Choroid plexus epithelial cell (primary cell): ENCODE data around the gene EEA1.

Source experiments
- DNase-seq: peaks from one replicate; pipeline ENCODE4 v3.0.0-alpha.2; 2010; ENCODE audit warnings: low read depth
- H3K4me3 ChIP-seq: 2 replicates; pipeline ENCODE4 v1.5.1; 2011; ENCODE audit warnings: low read depth, mild to moderate bottlenecking, control low read depth, low read length, moderate library complexity
- TF ChIP-seq, protein P1 (sequence below): conservative IDR thresholded peaks from 2 replicates; pipeline ENCODE4 v1.5.1; 2011; ENCODE audit warnings: low read depth, mild to moderate bottlenecking, control low read depth, inconsistent platforms, low read length, moderate library complexity

EEA1 gene

DNA sequence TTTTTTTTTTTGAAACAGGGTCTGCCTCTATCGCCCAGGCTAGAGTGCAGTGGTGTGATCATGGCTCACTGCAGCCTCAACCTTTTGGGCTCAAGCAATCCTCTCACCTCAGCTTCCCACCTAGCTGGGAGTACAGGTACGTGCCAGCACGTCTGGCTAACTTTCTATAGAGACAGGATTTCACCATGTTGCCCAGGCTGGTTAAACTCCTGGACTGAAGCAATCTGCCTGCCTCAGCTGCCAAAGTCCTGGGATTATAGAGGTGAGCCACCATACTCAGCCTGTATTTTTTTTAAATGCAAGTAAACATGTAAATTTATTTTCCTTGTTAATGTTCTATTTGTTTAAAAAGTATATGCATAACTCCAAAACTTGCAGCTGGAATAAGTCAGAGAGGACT lies 80.4 kb downstream of the EEA1 start:
- DNase-seq: no peak
- H3K4me3 ChIP-seq: no peak overlapping the region
- TF ChIP-seq, protein P1, sequence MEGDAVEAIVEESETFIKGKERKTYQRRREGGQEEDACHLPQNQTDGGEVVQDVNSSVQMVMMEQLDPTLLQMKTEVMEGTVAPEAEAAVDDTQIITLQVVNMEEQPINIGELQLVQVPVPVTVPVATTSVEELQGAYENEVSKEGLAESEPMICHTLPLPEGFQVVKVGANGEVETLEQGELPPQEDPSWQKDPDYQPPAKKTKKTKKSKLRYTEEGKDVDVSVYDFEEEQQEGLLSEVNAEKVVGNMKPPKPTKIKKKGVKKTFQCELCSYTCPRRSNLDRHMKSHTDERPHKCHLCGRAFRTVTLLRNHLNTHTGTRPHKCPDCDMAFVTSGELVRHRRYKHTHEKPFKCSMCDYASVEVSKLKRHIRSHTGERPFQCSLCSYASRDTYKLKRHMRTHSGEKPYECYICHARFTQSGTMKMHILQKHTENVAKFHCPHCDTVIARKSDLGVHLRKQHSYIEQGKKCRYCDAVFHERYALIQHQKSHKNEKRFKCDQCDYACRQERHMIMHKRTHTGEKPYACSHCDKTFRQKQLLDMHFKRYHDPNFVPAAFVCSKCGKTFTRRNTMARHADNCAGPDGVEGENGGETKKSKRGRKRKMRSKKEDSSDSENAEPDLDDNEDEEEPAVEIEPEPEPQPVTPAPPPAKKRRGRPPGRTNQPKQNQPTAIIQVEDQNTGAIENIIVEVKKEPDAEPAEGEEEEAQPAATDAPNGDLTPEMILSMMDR: no peak

DNA sequence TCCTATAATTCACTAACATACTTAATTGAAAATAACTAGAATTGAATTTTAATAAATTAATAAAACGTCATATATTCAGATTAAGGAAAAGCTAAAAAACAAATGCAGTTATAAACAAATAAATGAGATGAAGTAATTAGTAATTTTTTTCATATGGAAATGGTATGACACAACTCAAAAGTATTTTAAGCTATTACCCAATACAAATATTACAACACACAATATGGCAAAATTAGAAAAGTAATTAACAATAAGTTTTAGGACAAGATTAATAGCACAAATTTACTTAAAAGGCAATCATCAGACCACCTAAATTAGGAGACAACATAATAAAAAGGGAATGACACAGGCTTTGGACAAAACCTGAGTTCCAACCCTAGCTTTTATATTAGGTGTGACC lies 81.7 kb downstream of the EEA1 start:
- no peak overlapping the region for H3K4me3 ChIP-seq
- TF ChIP-seq, protein P1: no peak
- DNase-seq: no peak

DNA sequence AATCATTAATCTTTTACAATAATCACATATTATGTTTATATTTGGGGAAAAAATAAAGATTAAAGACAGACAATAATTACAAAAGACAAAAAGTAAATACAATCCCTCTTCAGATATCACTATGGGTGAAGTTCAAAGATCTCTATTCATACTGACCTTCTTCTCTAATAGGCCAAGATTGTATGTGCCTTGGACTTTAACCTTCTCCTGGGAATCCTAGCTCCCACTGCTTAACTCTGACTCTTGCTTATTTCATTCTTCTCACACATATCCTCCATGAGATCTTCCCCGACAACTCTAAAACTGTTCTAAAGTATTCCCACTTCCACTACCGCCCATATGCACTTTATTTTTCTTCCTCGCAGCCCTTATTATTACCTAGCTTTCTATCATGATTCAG lies 83.8 kb downstream of the EEA1 start:
- TF ChIP-seq, protein P1: no peak
- DNase-seq: no peak
- H3K4me3 ChIP-seq: no peak overlapping the region

DNA sequence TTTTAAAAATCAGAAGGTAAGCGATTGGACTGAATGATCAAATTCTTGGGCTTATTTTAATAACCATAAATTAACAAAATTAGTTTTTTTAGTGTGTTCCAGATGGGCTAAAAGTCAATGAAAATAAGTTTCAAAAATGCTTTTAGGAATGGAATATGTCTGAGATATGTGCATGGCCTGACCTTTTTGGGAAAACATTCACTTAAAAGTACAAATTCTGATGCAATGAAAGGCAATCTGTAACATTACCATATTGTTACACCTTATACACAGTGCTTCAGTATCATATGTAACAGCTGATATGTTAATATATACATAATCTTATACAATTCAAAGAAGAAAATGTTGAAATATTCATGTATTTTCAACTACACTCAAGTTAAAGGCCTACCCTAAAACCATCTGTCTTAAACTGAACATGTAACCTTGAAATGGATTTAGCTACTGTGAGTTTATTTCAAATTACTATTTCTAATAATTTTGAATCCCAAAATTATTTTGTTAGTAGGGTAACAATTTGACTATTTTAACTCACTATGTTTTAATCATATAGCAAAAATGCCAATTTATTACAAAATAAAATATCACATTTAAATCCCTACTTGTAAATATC lies 84.8 kb downstream of the EEA1 start:
- no peak overlapping the region for H3K4me3 ChIP-seq
- DNase-seq: peak; percentile 73
- TF ChIP-seq, protein P1: no peak

DNA sequence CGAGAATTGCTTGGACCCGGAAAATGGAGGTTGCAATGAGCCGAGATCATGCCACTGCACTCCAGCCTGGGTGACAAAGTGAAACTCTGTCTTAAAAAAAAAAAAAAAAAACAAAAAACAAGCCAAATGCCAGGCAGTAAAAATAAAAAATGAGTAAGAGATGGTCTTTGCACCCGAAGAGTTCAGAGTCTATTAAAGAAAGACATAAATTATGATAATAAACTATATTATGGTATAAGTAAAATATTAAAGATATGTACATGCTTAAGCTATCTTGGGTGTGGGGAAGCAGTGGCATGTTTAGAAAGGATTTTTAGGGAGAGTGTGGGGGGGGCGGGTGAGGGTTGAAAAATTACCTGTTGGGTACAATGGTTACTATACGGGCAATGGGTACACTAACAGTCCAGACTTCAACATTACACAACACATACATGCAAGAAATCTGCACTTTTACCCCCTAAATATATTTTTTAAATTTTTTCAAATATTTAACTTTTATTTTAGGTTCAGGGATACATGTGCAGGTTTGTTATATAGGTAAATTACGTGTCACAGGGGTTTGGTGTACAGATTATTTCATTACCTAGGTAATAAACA lies 99.3 kb downstream of the EEA1 start:
- TF ChIP-seq, protein P1: no peak
- DNase-seq: no peak
- no peak overlapping the region for H3K4me3 ChIP-seq

DNA sequence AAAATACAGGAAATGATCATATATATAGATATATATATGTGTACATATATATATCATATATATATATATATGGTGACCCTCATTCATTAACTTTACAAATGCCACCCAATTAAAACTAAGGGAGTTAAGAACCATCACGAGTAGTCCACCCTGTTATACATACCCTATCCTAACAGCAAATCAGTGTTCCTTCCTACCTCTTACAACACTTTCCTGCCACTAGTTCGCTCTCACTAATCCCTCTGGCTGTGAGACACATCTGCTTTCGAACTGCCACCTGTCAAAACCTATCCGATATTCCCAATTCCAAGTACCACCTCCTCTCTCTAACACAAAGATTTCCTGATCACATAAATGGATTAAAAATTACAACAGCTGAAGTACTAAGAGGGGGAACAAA lies 100.5 kb downstream of the EEA1 start:
- no peak for DNase-seq
- TF ChIP-seq, protein P1: no peak
- no peak overlapping the region for H3K4me3 ChIP-seq

DNA sequence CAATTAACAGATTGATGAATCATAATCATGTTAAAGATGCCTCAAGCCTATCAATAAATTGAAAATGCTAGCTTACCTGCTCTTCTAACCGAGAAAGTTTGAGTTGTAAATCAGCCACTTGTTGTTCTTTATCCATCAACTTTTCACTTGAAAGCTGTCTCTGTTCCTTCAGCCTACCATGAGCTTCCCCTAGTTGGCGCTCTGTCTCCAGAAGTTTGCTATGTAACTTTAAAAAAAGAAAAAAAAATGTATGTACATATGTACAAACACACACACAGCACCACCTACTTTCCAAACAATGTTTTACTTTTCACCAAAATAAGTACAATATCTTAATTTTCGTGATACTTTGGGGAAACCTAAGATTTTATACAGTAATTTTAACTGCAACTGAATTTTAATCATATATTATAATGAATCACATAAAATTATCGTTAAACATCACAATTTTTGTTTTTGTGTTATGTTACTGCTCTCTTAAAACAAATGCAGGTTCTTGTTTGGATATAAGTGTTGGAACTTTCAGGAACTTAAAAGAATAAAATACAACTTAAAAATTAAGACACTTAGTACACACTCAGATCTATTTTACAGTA lies 101.2 kb downstream of the EEA1 start:
- DNase-seq: peak; percentile 77
- TF ChIP-seq, protein P1: peak; percentile 92
- H3K4me3 ChIP-seq: no peak overlapping the region
